Astrocyte (in vitro differentiated cells and primary cell): ENCODE measurements around the gene RBBP8NL.

Source experiments
- EZH2 ChIP-seq: IDR thresholded peaks from 2 replicates; pipeline ENCODE4 v1.6.1; 2012; ENCODE audit warnings: mild to moderate bottlenecking, low read length, inconsistent platforms; ENCODE audit not compliant: insufficient read depth
- TF ChIP-seq, protein P1 (sequence below): IDR thresholded peaks from 2 replicates; pipeline ENCODE4 v1.5.1; 2011; ENCODE audit warnings: low read depth, mild to moderate bottlenecking, inconsistent platforms, low read length, moderate library complexity; ENCODE audit not compliant: insufficient read depth

DNA sequence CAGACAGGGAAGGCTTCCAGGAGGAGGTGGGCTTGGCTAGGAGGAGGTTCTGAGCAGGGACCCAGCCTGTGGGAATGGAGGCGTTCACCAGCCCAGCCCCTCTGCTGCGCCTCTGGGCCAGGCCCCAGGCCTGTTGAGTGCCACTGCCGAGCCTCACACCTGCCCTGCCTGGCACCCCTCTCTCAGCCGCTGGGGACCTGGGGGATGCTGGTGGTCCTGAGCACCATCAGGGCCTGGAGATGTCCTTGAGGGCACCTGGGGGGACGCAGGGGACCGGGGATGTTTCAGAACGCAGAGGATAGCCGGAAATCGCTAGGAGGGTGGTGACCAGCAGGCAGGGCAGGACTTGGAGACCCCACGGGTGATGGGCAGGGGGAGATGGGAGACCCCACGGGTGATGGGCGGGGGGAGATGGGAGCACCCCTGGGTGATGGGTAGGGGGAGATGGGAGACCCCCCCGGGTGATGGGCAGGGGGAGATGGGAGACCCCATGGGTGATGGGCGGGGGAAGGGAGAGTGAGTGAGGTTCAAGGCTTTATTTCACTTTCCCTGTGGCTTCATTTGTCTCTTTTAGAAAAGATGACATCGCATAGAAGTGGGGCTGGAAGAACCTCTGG is 35.7 kb upstream of the RBBP8NL start:
- TF ChIP-seq, protein P1, sequence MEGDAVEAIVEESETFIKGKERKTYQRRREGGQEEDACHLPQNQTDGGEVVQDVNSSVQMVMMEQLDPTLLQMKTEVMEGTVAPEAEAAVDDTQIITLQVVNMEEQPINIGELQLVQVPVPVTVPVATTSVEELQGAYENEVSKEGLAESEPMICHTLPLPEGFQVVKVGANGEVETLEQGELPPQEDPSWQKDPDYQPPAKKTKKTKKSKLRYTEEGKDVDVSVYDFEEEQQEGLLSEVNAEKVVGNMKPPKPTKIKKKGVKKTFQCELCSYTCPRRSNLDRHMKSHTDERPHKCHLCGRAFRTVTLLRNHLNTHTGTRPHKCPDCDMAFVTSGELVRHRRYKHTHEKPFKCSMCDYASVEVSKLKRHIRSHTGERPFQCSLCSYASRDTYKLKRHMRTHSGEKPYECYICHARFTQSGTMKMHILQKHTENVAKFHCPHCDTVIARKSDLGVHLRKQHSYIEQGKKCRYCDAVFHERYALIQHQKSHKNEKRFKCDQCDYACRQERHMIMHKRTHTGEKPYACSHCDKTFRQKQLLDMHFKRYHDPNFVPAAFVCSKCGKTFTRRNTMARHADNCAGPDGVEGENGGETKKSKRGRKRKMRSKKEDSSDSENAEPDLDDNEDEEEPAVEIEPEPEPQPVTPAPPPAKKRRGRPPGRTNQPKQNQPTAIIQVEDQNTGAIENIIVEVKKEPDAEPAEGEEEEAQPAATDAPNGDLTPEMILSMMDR: no peak
- no peak for TF ChIP-seq EZH2
